ENCODE measurements around the gene MTCL1.

The MTCL1 gene

GRCh38 chr18:8771930-8772329 lies 66.6 kb downstream of the MTCL1 start:
- no peak for DNase-seq (ENCODE audit: low read depth)

GRCh38 chr18:8773980-8774379 lies 68.6 kb downstream of the MTCL1 start:
- no peak for DNase-seq (ENCODE audit: low read depth)

- no peak for DNase-seq (ENCODE audit: low read depth)
Observed at GRCh38 chr18:8776013-8776943, 70.9 kb downstream of the MTCL1 start.

- DNase-seq (ENCODE audit: low read depth) = no peak
Observed at GRCh38 chr18:8777846-8778245, 72.5 kb downstream of the MTCL1 start.

GRCh38 chr18:8778386-8778785 lies 73.0 kb downstream of the MTCL1 start:
- DNase-seq (ENCODE audit: low read depth) = no peak

- no peak for DNase-seq (ENCODE audit: low read depth)
Observed at GRCh38 chr18:8778824-8779223, 73.5 kb downstream of the MTCL1 start.

GRCh38 chr18:8779251-8779650 lies 73.9 kb downstream of the MTCL1 start:
- DNase-seq (ENCODE audit: low read depth) = no peak

- DNase-seq (ENCODE audit: low read depth) = no peak
Observed at GRCh38 chr18:8780227-8780626, 74.9 kb downstream of the MTCL1 start.

GRCh38 chr18:8781671-8782070 lies 76.3 kb downstream of the MTCL1 start:
- no peak for DNase-seq (ENCODE audit: low read depth)

GRCh38 chr18:8783335-8783993 lies 78.1 kb downstream of the MTCL1 start:
- DNase-seq (ENCODE audit: low read depth) = no peak

GRCh38 chr18:8783994-8784530 lies 78.7 kb downstream of the MTCL1 start:
- no peak for DNase-seq (ENCODE audit: low read depth)

- DNase-seq (ENCODE audit: low read depth) = no peak
Observed at GRCh38 chr18:8785261-8785660, 79.9 kb downstream of the MTCL1 start.

- DNase-seq (ENCODE audit: low read depth) = no peak
Observed at GRCh38 chr18:8785855-8786482, 80.6 kb downstream of the MTCL1 start.

- DNase-seq (ENCODE audit: low read depth) = no peak
Observed at GRCh38 chr18:8786483-8787370, 81.4 kb downstream of the MTCL1 start.

- DNase-seq (ENCODE audit: low read depth) = no peak
Observed at GRCh38 chr18:8787371-8787670, 82.0 kb downstream of the MTCL1 start.

GRCh38 chr18:8787794-8788193 lies 82.4 kb downstream of the MTCL1 start:
- no peak for DNase-seq (ENCODE audit: low read depth)

- DNase-seq (ENCODE audit: low read depth) = no peak
Observed at GRCh38 chr18:8788503-8789429, 83.4 kb downstream of the MTCL1 start.

- DNase-seq (ENCODE audit: low read depth) = no peak
Observed at GRCh38 chr18:8791171-8791651, 85.9 kb downstream of the MTCL1 start.

GRCh38 chr18:8792688-8793316 lies 87.4 kb downstream of the MTCL1 start:
- no peak for DNase-seq (ENCODE audit: low read depth)

All from activated T-cell treated with anti-CD3 and anti-CD28 coated beads for 1 hour (primary cell).